ENCODE results near the gene TFCP2L1.
"Not testable (repeated sequence)": the region's sequence is repeated elsewhere in the genome, so short reads cannot be mapped to it uniquely, and the experiment has no call there.

The TFCP2L1 gene

GRCh38 chr2:121239969-121240368 lies 45.0 kb downstream of the TFCP2L1 start:
- DNase-seq, result no peak

- no peak for DNase-seq
Observed at GRCh38 chr2:121239471-121239870, 45.5 kb downstream of the TFCP2L1 start.

- DNase-seq, result no peak
Observed at GRCh38 chr2:121238828-121239227, 46.2 kb downstream of the TFCP2L1 start.

GRCh38 chr2:121237980-121238665 lies 46.9 kb downstream of the TFCP2L1 start:
- no peak for DNase-seq

- DNase-seq, result no peak
Observed at GRCh38 chr2:121237336-121237979, 47.5 kb downstream of the TFCP2L1 start.

- DNase-seq, result no peak
Observed at GRCh38 chr2:121236650-121237180, 48.3 kb downstream of the TFCP2L1 start.

- DNase-seq, result no peak
Observed at GRCh38 chr2:121236101-121236640, 48.8 kb downstream of the TFCP2L1 start.

- DNase-seq, result no peak
Observed at GRCh38 chr2:121235542-121235941, 49.5 kb downstream of the TFCP2L1 start.

- no peak for DNase-seq
Observed at GRCh38 chr2:121234791-121235190, 50.2 kb downstream of the TFCP2L1 start.

GRCh38 chr2:121234144-121234543 lies 50.9 kb downstream of the TFCP2L1 start:
- no peak for DNase-seq

- no peak for DNase-seq
Observed at GRCh38 chr2:121233486-121234110, 51.4 kb downstream of the TFCP2L1 start.

GRCh38 chr2:121232626-121233265 lies 52.3 kb downstream of the TFCP2L1 start:
- no peak for DNase-seq

- no peak for DNase-seq
Observed at GRCh38 chr2:121231385-121232000, 53.5 kb downstream of the TFCP2L1 start.

- no peak for DNase-seq
Observed at GRCh38 chr2:121228521-121228920, 56.5 kb downstream of the TFCP2L1 start.

- not testable (repeated sequence) for DNase-seq
Observed at GRCh38 chr2:121227381-121228144, 57.4 kb downstream of the TFCP2L1 start.

GRCh38 chr2:121225681-121226080 lies 59.3 kb downstream of the TFCP2L1 start:
- DNase-seq, result not testable (repeated sequence)

GRCh38 chr2:121220995-121221394 lies 64.0 kb downstream of the TFCP2L1 start:
- no peak for DNase-seq

GRCh38 chr2:121219866-121220265 lies 65.1 kb downstream of the TFCP2L1 start:
- no peak for DNase-seq

- DNase-seq, result no peak
Observed at GRCh38 chr2:121218386-121218938, 66.5 kb downstream of the TFCP2L1 start.

- DNase-seq, result no peak
Observed at GRCh38 chr2:121217627-121218026, 67.4 kb downstream of the TFCP2L1 start.

- DNase-seq, result no peak
Observed at GRCh38 chr2:121214296-121214695, 70.7 kb downstream of the TFCP2L1 start.

- no peak for DNase-seq
Observed at GRCh38 chr2:121213386-121213785, 71.6 kb downstream of the TFCP2L1 start.
